Measurements from ENCODE around the gene KCNB1. TPM values are rescaled to one million over a fixed set of nuclear protein-coding genes. Genes with fewer than 3 reads are reported as not detected.
A peak's percentile ranks its signal among the peaks of the same experiment; 100 is the strongest.
"Not testable (repeated sequence)": the region's sequence is repeated elsewhere in the genome, so short reads cannot be mapped to it uniquely, and the experiment has no call there.

KCNB1 gene
- total RNA-seq, 1 donor, result under 0.01 TPM

DNA sequence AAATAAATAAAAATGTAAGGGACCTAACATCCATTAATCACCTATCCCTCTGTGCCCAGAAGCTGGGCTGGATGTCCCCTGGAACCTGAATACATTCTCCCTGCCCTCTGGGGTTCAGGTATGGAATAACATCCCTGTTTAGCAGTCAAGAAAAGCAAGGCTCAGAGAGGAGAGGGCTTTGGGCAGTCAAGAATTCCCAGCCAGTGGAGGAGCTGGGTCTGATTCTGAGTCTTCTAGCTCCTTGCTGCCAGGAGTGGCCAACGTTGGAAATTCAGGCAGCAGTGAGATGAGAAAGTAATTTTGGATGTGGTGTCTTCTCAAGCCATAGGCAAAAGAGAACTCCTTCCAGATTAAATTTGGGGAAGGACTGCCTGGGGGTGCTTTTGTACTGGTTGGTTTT, 162.0 kb downstream of the KCNB1 start:
- Histone ChIP-seq H3K27me3 (ENCODE audit: insufficient read depth, low read length) (peaks cover 59% of the 10 kb centered on the region), H3K9me3 (ENCODE audit: low read depth, low read length) (no peaks in the 10 kb centered on the region), H3K4me3 (ENCODE audit: low read length) (no peak overlapping the region), H3K4me1 (ENCODE audit: insufficient read depth, low read length) (peaks cover 34% of the 10 kb centered on the region)

DNA sequence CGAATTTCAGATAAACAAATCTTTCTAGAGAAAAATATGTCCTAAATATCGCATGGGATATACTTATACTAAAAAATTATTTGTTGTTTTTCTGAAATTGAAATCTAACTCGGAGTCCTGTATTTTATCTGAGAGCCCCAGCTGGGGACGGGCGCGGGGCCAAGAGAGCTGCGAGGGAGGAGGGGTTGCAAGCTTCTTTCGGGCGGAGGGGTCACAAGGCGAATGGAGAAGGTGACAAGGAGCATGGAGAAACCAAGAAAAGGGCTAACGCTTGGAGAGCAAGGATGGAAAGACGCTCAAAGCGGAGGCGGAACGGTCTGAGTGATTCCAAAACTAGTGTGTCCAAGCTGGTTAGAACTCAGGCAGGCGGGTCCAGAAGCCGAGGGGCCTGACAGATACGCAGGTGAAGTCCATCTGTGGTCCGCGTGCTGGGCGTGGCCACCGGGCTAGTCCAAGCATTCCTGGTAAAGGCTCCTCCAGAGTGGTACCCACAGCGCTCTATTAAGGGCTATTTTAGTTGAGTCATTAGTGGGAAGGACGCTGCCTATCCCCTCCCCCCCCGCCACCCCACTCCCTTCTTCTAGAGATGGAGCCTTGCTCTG, 163.2 kb downstream of the KCNB1 start:
- Histone ChIP-seq H3K4me1 (ENCODE audit: insufficient read depth, low read length) (peaks cover 31% of the 10 kb centered on the region), H3K27me3 (ENCODE audit: insufficient read depth, low read length) (peaks cover 62% of the 10 kb centered on the region), H3K4me3 (ENCODE audit: low read length) (no peak overlapping the region), H3K9me3 (ENCODE audit: low read depth, low read length) (no peaks in the 10 kb centered on the region)

DNA sequence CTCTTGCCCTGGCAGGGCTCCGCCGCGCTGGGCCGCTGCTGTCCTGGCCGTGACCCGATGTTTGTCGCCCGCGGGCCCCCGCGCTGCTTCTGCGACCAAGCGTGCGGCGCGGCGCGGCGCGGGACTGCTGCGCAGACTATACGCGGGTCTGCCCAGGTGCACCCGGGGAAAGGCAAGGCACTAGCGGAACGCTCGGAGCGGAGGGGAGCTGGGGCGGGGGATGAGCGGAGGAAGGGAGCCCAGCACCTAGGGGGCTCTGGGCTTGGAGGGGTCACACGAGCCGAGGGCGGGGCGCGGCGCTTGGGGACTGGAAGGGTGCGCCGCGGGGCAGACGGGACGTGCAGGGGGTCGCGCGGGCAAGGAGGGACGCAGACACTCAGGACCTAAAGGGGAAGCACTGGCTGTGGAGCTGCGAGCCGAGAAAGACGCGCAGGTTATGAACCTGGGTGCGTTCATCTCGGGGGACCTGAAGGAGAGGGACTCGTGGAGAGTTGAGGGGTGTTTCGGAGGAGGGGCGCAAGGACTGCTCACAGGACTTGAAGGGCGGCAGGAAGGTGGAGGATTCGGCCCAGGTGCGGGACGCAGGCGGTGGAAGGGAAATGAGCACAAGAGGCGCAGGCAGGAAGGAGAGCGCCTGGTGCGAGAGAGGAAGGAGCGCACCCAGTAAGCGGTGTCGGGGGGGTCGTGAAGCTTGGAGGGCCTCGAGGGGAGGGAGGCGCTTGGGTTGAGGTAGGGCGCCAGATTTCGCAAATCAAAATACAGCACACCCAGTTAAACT, 163.8 kb downstream of the KCNB1 start:
- Histone ChIP-seq H3K27me3 (ENCODE audit: insufficient read depth, low read length) (peaks cover 62% of the 10 kb centered on the region), H3K9me3 (ENCODE audit: low read depth, low read length) (no peaks in the 10 kb centered on the region), H3K4me3 (ENCODE audit: low read length) (peak overlapping the region; percentile 22), H3K4me1 (ENCODE audit: insufficient read depth, low read length) (peaks cover 24% of the 10 kb centered on the region)

DNA sequence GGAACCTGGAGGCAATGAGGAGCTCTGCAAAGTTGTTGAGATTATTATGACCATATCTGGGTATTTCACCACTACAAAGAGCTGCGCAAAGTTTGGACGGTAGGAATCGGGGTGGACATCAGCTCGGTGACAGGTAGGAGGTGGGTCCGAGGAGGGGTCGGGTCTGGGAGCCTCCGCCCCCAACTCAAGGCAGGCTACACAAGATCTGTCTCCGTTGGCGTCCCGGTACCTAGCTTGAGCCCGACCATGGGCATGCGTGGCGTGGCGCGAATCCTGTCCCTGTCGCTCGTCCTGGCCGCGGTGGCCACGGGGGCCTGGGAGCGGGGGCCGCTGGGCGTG, 164.4 kb downstream of the KCNB1 start:
- H3K9me3 ChIP-seq (ENCODE audit: low read depth, low read length), result no peaks in the 10 kb centered on the region
- H3K4me1 ChIP-seq (ENCODE audit: insufficient read depth, low read length), result peaks cover 18% of the 10 kb centered on the region
- peaks cover 62% of the 10 kb centered on the region for H3K27me3 ChIP-seq (ENCODE audit: insufficient read depth, low read length)
- H3K4me3 ChIP-seq (ENCODE audit: low read length), result no peak overlapping the region

DNA sequence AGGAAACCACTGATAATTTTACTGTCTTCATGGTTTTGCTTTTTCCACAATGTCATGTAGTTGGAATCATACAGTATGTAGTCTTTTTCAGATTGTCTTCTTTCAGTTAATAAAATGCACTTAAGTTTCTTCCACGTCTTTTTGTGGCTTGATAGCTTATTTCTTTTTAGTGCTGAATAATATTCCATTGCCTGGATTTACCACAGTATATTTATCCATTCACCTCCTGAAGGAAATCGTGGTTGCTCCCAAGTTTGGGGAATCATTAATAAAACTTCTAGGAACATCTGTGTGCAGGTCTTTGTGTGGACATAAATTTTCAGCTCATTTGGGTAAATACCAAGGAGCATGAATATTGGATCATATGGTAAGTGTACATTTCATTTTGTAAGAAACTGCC, 165.8 kb downstream of the KCNB1 start:
- Histone ChIP-seq H3K4me3 (ENCODE audit: low read length) (no peak overlapping the region), H3K9me3 (ENCODE audit: low read depth, low read length) (no peaks in the 10 kb centered on the region), H3K27me3 (ENCODE audit: insufficient read depth, low read length) (peaks cover 62% of the 10 kb centered on the region), H3K4me1 (ENCODE audit: insufficient read depth, low read length) (peaks cover 15% of the 10 kb centered on the region)

DNA sequence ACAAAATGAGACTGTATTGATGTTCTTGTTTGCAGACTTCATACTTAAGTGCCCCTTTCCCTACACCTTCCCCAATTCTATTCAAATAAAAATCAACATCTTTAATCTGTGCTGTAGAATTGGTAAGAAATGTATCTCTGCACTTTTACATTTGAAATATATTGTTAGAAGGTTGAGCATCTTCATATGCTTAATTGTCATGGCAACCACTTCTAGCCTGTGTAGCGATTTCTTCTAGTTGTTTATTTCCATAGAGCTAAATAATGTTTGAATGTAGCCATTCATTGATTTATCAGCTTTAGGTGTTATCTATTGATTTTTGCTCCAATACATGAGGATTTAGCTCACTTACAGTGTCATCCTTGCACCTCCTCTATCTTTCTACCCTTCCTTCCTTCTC, 166.9 kb downstream of the KCNB1 start:
- no peaks in the 10 kb centered on the region for H3K9me3 ChIP-seq (ENCODE audit: low read depth, low read length)
- no peak overlapping the region for H3K4me3 ChIP-seq (ENCODE audit: low read length)
- peaks cover 15% of the 10 kb centered on the region for H3K4me1 ChIP-seq (ENCODE audit: insufficient read depth, low read length)
- peaks cover 53% of the 10 kb centered on the region for H3K27me3 ChIP-seq (ENCODE audit: insufficient read depth, low read length)

DNA sequence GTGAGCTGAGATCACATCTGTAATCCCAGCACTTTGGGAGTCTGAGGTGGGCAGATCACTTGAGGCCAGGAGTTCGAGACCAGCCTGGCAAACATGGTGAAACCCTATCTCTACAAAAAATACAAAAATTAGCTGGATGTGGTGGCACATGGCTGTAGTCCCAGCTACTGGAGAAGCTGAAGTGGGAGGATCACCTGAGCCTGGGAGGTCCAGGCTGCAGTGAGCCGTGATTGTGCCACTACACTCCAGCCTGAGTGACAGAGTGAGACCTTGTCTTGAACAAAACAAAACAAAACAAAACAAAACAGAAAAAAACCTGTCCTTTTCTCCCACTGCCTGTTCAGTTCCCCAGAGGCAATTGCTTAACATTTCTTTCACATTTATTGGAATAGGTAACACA, 168.4 kb downstream of the KCNB1 start:
- H3K4me3 ChIP-seq (ENCODE audit: low read length), result not testable (repeated sequence)
- H3K27me3 ChIP-seq (ENCODE audit: insufficient read depth, low read length), result peaks cover 38% of the 10 kb centered on the region

More for the DNA sequence above, 168.4 kb downstream of the KCNB1 start:
- peaks cover 11% of the 10 kb centered on the region for H3K4me1 ChIP-seq (ENCODE audit: insufficient read depth, low read length)
- H3K9me3 ChIP-seq (ENCODE audit: low read depth, low read length), result not testable (repeated sequence)

Other genes with a start within 250 kb of the KCNB1 start
- gene ZNFX1, start 204.6 kb downstream of the KCNB1 start, total RNA-seq, result 99.6 TPM
- gene PTGIS, start 85.5 kb upstream of the KCNB1 start, total RNA-seq, result under 0.01 TPM
- gene B4GALT5, start 231.2 kb upstream of the KCNB1 start, total RNA-seq, result 16.0 TPM

Measured in mononuclear cell (primary cell).